Stimulated activated memory B cell treated with anti-CD40 and anti-IgM and Interleukin-4, amounts not matched to agents 10 μg/mL and 1 μg/mL and 100 μg/mL, for 72 hours (primary cell): Measurements from ENCODE around the gene HSD17B4.
"Not testable (repeated sequence)": the region's sequence is repeated elsewhere in the genome, so short reads cannot be mapped to it uniquely, and the experiment has no call there.

ENCODE experiments used
- ATAC-seq: fragments of 150-1000 bp; cut with Tn5 transposase; 2 replicates; pipeline ENCODE4 v1.10.0; 2021
- H3K27ac Mint-ChIP-seq: one replicate; pipeline ENCODE4 v1.8.0; 2022; ENCODE audit warnings: mild to moderate bottlenecking, mixed read lengths
- H3K27me3 Mint-ChIP-seq: one replicate; pipeline ENCODE4 v1.8.0; 2022; ENCODE audit warnings: mixed read lengths
- H3K36me3 Mint-ChIP-seq: one replicate; pipeline ENCODE4 v1.8.0; 2022; ENCODE audit warnings: mixed read lengths
- H3K4me1 Mint-ChIP-seq: one replicate; pipeline ENCODE4 v1.8.0; 2022; ENCODE audit warnings: mixed read lengths
- H3K4me3 Mint-ChIP-seq: one replicate; pipeline ENCODE4 v1.8.0; 2022; ENCODE audit warnings: mild to moderate bottlenecking, moderate library complexity, mixed read lengths
- H3K9me3 Mint-ChIP-seq: one replicate; pipeline ENCODE4 v1.8.0; 2022; ENCODE audit warnings: mixed read lengths

The HSD17B4 gene

DNA sequence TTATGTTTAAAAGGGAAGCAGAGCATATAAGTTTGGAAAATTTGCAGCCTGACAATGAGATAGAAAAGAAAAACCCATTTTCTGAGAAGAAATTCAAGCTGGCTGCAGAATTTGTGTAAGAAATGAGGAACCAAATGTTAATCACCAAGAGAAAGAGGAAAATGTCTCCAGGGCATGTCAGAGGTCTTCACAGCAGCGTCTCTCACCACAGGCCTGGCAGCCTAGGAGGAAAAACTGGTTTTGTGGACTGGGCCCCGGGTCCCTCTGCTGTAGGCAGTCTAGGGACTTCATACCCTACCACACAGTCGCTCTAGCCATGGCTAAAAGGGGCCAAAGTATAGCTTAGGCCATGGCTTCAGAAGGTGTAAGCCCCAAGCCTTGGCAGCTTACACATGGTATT lies 32.1 kb upstream of the HSD17B4 start:
- Mint-ChIP-seq H3K36me3 (no peaks in the 10 kb centered on the region), H3K4me1 (peaks cover 53% of the 10 kb centered on the region), H3K27me3 (no peaks in the 10 kb centered on the region), H3K9me3 (peaks cover 2% of the 10 kb centered on the region), H3K4me3 (no peak overlapping the region), H3K27ac (peak overlapping the region; percentile 88)
- ATAC-seq, result peak; percentile 56

DNA sequence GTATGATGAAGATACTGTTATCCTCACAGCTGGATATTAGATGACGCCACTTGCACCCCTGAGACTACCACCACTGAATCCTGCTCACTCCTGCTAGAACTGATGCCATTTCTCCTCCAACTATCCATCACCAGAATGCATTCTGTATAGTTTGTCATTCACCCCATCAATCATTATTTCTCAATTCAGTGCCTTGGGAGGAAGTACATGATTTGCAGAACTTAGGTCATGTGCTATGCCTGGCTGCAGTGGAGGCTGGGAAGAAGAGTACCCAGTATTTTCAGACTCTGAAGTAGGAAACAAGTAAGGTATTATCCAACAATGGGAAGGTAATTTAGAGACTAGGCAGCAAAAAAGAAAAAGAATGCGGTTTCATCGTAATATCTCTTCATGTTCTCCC lies 26.2 kb upstream of the HSD17B4 start:
- H3K27ac Mint-ChIP-seq, result no peak overlapping the region
- H3K4me1 Mint-ChIP-seq, result peaks cover 16% of the 10 kb centered on the region
- H3K9me3 Mint-ChIP-seq, result no peaks in the 10 kb centered on the region
- no peak for ATAC-seq
- no peak overlapping the region for H3K4me3 Mint-ChIP-seq
- no peaks in the 10 kb centered on the region for H3K27me3 Mint-ChIP-seq
- no peaks in the 10 kb centered on the region for H3K36me3 Mint-ChIP-seq

GRCh38 chr5:119427060-119427459 lies 25.2 kb upstream of the HSD17B4 start:
- no peaks in the 10 kb centered on the region for H3K27me3 Mint-ChIP-seq
- no peak overlapping the region for H3K4me3 Mint-ChIP-seq
- H3K27ac Mint-ChIP-seq, result no peak overlapping the region

DNA sequence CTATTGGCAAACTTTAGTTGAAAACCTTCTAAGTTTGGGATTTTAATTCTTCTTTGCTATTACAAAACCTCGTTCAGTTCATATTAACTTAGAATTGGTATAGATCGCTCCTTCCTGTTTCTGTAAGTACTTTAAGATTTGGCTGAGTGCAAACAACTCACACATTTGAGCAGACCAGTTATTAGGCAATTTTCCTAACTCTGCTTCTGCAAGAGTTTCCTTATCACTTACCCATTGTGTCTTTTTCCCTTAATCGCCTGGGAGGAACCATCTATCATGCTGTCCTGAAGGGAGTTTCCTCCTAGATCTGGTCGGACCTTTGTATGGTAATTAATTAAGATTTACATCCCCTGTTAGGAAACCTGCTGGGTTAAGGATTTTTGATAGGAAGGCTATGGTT lies 24.7 kb upstream of the HSD17B4 start:
- not testable (repeated sequence) for ATAC-seq, H3K4me3 Mint-ChIP-seq, H3K36me3 Mint-ChIP-seq, H3K27me3 Mint-ChIP-seq, H3K9me3 Mint-ChIP-seq
- peaks cover 16% of the 10 kb centered on the region for H3K4me1 Mint-ChIP-seq
- peak overlapping the region; percentile 30 for H3K27ac Mint-ChIP-seq

More at GRCh38 chr5:119427060-119427459, 25.2 kb upstream of the HSD17B4 start:
- Mint-ChIP-seq H3K4me1 (peaks cover 16% of the 10 kb centered on the region), H3K36me3 (no peaks in the 10 kb centered on the region), H3K9me3 (no peaks in the 10 kb centered on the region)
- no peak for ATAC-seq

DNA sequence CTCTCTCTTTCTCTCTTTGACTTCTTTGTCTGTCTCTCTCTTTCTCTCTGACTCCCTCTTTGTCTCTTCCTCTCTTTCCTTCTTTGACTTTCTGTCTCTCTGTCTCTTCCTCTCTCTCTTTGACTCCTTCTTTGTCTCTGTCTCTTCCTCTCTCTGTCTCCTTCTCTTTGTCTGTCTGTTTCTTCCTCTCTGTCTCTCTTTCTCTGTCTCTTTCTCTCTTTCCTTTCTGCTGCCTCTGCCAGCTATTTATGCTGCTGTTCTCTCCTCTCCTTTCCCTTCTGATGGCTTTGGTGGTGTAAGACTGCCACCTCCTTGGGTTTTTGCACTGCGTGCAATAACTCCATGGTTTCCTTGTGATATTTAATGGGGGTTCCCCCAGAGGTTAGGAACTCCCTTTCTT lies 24.1 kb upstream of the HSD17B4 start:
- not testable (repeated sequence) for H3K4me3 Mint-ChIP-seq, H3K9me3 Mint-ChIP-seq, ATAC-seq, H3K36me3 Mint-ChIP-seq, H3K27me3 Mint-ChIP-seq
- Mint-ChIP-seq H3K4me1 (peaks cover 16% of the 10 kb centered on the region), H3K27ac (peak overlapping the region; percentile 30)

GRCh38 chr5:119428574-119428973 lies 23.7 kb upstream of the HSD17B4 start:
- H3K4me3 Mint-ChIP-seq, H3K27me3 Mint-ChIP-seq, H3K36me3 Mint-ChIP-seq, ATAC-seq, H3K9me3 Mint-ChIP-seq: not testable (repeated sequence)
- peaks cover 16% of the 10 kb centered on the region for H3K4me1 Mint-ChIP-seq
- H3K27ac Mint-ChIP-seq, result peak overlapping the region; percentile 30

DNA sequence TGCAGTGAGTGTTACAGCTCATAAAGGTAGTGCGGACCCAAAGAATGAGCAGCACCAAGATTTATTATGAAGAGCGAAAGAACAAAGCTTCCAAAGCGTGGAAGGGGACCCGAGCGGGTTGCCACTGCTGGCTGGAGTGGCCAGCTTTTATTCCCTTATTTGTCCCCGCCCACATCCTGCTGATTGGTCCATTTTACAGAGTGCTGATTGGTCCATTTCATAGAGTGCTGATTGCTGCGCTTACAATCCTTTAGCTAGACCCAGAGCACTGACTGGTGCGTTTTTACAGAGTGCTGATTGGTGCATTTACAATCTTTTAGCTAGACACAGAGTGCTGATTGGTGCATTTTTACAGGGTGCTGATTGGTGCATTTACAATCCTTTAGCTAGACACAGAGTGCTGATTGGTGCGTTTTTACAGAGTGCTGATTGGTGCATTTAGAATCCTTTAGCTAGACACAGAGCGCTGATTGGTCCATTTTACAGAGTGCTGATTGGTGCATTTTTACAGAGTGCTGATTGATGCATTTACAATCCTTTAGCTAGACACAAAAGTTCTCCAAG lies 19.5 kb upstream of the HSD17B4 start:
- not testable (repeated sequence) for ATAC-seq, H3K27me3 Mint-ChIP-seq, H3K9me3 Mint-ChIP-seq, H3K4me3 Mint-ChIP-seq, H3K36me3 Mint-ChIP-seq, H3K27ac Mint-ChIP-seq
- peaks cover 20% of the 10 kb centered on the region for H3K4me1 Mint-ChIP-seq

DNA sequence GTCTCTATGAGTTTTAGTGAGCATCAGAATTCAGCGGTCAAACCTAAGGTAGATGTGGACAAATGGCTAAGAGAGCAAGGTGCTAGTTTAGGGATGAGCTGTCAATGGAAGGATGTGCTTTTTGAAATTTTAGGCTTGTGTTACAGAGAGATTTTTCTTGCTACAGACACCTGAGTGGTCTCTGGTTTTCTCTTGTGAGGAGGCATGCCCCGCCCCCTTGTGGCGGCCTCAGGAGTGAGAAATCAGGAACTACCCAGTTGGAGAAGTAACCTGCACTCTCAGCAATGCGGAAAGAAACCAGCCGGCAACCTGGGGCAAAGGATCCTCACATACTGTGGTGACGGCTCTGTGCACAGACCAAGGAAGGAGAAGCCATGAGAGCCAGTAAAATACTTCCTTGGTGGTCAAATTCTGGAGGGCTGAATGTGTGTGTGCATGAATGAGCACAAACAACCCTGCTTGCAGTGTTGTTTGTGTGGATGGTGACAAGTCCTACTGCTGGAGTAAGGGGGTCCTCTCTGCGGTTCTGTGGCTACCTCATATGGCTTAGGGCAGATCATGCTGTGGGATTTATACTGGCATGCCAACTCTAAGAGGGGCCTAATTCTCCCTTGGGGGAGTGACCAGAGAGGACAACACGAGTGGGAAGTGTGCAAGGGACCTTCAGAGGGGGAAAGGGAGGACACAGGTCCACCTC lies 16.7 kb upstream of the HSD17B4 start:
- Mint-ChIP-seq H3K9me3 (peaks cover 2% of the 10 kb centered on the region), H3K36me3 (no peaks in the 10 kb centered on the region), H3K4me3 (peak overlapping the region; percentile 35), H3K4me1 (peaks cover 17% of the 10 kb centered on the region), H3K27me3 (no peaks in the 10 kb centered on the region), H3K27ac (peak overlapping the region; percentile 59)
- peak; percentile 87 for ATAC-seq

DNA sequence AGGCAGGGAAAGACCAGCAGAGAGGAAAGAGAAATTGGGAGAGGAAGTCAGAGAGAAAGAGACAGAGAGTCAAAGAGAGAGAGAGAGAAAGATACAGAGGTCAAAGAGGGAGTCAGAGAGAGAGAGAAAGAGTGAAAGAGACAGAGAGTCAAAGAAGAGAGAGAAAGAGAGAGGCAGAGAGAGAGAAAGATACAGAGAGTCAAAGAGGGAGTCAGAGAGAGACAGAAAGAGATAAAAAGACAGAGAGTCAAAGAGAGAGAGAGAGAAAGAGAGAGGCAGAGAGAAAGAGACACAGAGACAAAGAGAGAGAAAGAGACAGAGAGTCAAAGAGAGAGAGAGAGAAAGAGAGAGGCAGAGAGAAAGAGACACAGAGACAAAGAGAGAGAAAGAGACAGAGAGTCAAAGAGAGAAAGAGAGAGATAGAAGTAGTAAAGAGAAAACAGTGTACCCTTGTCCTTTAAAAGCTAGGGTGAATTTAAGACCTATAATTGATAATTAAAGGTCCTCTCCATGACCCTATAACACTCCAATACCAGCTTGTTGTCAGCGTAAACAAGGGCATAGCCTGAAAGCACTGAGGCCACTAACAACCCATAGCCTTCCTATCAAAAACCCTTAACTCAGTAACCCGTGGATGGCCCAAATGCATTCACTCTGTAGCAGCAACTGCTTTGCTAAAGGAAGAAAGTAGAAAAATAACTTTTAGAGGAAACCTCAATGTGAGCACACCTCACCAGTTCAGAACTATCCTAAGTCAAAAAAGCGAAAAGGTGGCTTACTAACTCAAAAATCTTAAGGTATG lies 14.3 kb upstream of the HSD17B4 start:
- not testable (repeated sequence) for H3K4me3 Mint-ChIP-seq, H3K36me3 Mint-ChIP-seq, ATAC-seq, H3K27me3 Mint-ChIP-seq, H3K9me3 Mint-ChIP-seq
- Mint-ChIP-seq H3K4me1 (peaks cover 17% of the 10 kb centered on the region), H3K27ac (peak overlapping the region; percentile 44)

DNA sequence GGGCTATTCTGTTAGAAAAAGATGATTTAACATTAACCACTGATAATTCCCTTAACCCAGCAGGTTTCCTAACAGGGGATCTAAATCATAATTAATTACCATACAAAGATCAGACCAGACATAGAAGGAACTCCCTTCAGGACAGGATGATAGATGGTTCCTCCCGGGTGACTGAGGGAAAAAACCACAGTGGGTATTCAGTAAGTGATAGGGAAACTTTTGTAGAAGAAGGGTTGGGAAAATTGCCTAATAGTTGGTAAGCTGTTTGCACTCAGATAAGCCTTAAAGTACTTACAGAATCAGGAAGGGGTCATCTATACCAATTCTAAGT lies 13.7 kb upstream of the HSD17B4 start:
- H3K27me3 Mint-ChIP-seq, H3K4me3 Mint-ChIP-seq, H3K36me3 Mint-ChIP-seq, ATAC-seq, H3K9me3 Mint-ChIP-seq: not testable (repeated sequence)
- H3K4me1 Mint-ChIP-seq, result peaks cover 17% of the 10 kb centered on the region
- peak overlapping the region; percentile 44 for H3K27ac Mint-ChIP-seq

- H3K27ac Mint-ChIP-seq, result peak overlapping the region; percentile 44
- peaks cover 2% of the 10 kb centered on the region for H3K9me3 Mint-ChIP-seq
- ATAC-seq, result no peak
- H3K36me3 Mint-ChIP-seq, result no peaks in the 10 kb centered on the region
- H3K27me3 Mint-ChIP-seq, result no peaks in the 10 kb centered on the region
- H3K4me1 Mint-ChIP-seq, result peaks cover 17% of the 10 kb centered on the region
- H3K4me3 Mint-ChIP-seq, result peak overlapping the region; percentile 56
These were observed 13.1 kb upstream of the HSD17B4 start for GRCh38 chr5:119439140-119439631.

DNA sequence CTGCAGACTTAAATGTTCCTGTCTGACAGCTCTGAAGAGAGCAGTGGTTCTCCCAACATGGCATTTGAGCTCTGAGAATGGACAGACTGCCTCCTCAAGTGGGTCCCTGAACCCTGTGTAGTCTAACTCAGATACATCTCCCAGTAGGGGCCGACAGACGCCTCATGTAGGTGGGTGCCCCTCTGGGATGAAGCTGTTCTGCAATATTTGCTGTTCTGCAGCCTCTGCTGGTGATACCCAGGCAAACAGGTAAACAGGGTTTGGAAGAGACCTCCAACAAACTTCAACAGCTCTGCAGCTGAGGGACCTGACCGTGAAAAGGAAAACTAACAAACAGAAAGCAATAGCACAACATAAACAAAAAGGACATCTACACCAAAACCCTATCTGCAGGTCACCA lies 12.7 kb upstream of the HSD17B4 start:
- not testable (repeated sequence) for H3K9me3 Mint-ChIP-seq, H3K27me3 Mint-ChIP-seq, H3K4me3 Mint-ChIP-seq, H3K27ac Mint-ChIP-seq, H3K36me3 Mint-ChIP-seq, ATAC-seq
- peaks cover 17% of the 10 kb centered on the region for H3K4me1 Mint-ChIP-seq

DNA sequence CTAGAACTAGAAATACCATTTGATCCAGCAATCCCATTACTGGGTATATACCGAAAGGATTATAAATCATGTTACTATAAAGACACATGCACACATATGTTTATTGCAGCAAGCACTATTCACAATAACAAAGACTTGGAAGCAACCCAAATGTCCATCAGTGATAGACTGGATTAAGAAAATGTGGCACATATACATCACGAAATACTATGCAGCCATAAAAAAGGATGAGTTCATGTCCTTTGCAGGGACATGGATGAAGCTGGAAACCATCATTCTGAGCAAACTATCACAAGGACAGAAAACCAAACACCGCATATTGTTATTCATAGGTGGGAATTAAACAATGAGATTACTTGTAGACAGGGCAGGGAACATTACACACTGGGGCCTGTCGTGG lies 7.7 kb upstream of the HSD17B4 start:
- H3K4me3 Mint-ChIP-seq, H3K27me3 Mint-ChIP-seq, H3K36me3 Mint-ChIP-seq, H3K27ac Mint-ChIP-seq, ATAC-seq, H3K9me3 Mint-ChIP-seq, H3K4me1 Mint-ChIP-seq: not testable (repeated sequence)

DNA sequence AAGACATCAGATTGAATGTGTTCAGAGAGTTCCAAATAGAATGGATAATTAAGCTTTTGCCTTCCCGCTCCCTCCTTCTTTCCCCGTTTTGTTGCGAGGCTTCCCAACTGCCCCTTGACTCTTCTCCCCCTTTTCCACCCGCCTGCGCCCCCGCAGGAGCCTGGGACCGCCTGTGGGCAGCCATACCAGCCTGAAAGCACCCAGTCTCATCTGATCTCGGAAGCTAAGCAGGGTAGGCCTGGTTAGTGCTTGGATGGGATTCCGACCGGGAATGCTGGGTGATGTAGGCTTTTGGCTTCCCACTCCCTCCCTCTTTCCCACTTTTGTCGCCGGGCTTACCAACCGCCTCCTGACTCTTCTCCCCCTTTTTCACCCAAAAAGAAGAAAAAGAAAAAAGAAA lies 6.8 kb upstream of the HSD17B4 start:
- no peaks in the 10 kb centered on the region for H3K27me3 Mint-ChIP-seq
- peaks cover 13% of the 10 kb centered on the region for H3K4me1 Mint-ChIP-seq
- no peak for ATAC-seq
- H3K4me3 Mint-ChIP-seq, result no peak overlapping the region
- no peak overlapping the region for H3K27ac Mint-ChIP-seq
- H3K9me3 Mint-ChIP-seq, result peaks cover 4% of the 10 kb centered on the region
- no peaks in the 10 kb centered on the region for H3K36me3 Mint-ChIP-seq

DNA sequence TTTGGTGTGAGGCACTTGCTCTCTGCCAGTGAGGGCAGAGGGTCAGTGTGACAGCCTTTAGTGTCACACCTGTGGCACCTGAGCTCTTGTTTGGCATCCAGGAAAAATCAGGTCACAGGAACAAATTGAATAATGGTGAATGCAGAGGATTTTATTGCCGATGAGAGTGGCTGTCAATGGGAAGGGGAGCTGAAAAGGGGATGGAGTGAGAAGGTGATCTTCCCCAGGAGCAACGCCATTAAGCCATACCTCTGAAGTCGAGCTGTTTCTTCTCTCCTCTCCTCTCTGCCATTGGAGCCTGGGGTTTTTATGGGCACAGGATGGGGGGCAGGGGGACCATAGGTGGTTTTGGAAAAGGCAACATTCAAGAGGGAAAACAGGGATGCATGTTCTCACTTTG lies 2.4 kb upstream of the HSD17B4 start:
- Mint-ChIP-seq H3K27me3 (no peaks in the 10 kb centered on the region), H3K4me1 (peaks cover 39% of the 10 kb centered on the region), H3K36me3 (no peaks in the 10 kb centered on the region), H3K9me3 (peaks cover 9% of the 10 kb centered on the region), H3K4me3 (no peak overlapping the region), H3K27ac (peak overlapping the region; percentile 55)
- no peak for ATAC-seq

DNA sequence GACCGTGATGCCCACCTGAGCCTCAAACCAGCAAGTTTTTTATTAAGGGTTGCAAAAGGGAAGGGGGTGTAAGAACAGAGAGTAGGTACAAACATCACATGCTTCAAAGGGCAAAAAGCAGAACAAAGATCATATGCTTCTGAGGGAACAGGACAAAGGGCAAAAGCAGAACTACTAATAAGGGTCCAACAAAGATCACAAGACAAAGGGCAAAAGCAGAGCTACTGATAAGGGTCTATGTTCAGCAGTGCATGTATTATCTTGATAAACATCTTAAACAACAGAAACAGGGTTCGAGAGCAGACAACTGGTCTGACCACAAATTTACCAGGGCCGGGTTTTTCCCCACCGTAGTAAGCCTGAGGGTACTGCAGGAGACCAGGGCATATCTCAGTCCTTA lies 1.7 kb upstream of the HSD17B4 start:
- not testable (repeated sequence) for ATAC-seq, H3K27me3 Mint-ChIP-seq, H3K4me3 Mint-ChIP-seq, H3K9me3 Mint-ChIP-seq, H3K36me3 Mint-ChIP-seq
- Mint-ChIP-seq H3K27ac (peak overlapping the region; percentile 55), H3K4me1 (peaks cover 39% of the 10 kb centered on the region)
